GM23338 (cell line): ENCODE measurements around the gene NTM. TPM values are rescaled to one million over a fixed set of nuclear protein-coding genes. Genes with fewer than 3 reads are reported as not detected.

ENCODE experiments used
- ATAC-seq: fragments of 200-7000 bp; cut with Tn5 transposase; 3 replicates; pipeline ENCODE4 v1.9.1; 2020
- DNase-seq: peaks from one replicate; pipeline ENCODE4 v3.0.0-alpha.2; 2015; ENCODE audit warnings: low spot score
- H2AFZ ChIP-seq: fragments of 200-600 bp; sonication (generic); 2 replicates; pipeline ENCODE4 v1.8.0; 2016; ENCODE audit warnings: antibody characterized with exemption, mild to moderate bottlenecking, moderate library complexity
- H3F3A ChIP-seq: fragments of 200-600 bp; sonication (generic); replicated peaks from 2 replicates; pipeline ENCODE4 v1.8.0; 2017; ENCODE audit warnings: antibody characterized with exemption, mixed run types, low read depth
- H3K27ac ChIP-seq: fragments of 200-600 bp; sonication (generic); 2 replicates; pipeline ENCODE4 v1.6.1; 2016; ENCODE audit warnings: low read depth
- H3K27me3 ChIP-seq: fragments of 200-600 bp; sonication (generic); 2 replicates; pipeline ENCODE4 v1.8.0; 2016; ENCODE audit warnings: mild to moderate bottlenecking, mixed run types, moderate library complexity; ENCODE audit not compliant: insufficient read depth
- H3K36me3 ChIP-seq: fragments of 200-600 bp; sonication (generic); 2 replicates; pipeline ENCODE4 v1.8.0; 2016; ENCODE audit warnings: mild to moderate bottlenecking; ENCODE audit not compliant: insufficient read depth
- H3K4me1 ChIP-seq: fragments of 200-600 bp; sonication (generic); 2 replicates; pipeline ENCODE4 v1.8.0; 2016; ENCODE audit warnings: mild to moderate bottlenecking, moderate library complexity; ENCODE audit not compliant: insufficient read depth
- H3K4me2 ChIP-seq: fragments of 200-600 bp; sonication (generic); 2 replicates; pipeline ENCODE4 v1.7.1; 2017; ENCODE audit warnings: mixed run types
- H3K4me3 ChIP-seq: fragments of 200-600 bp; sonication (generic); 2 replicates; pipeline ENCODE4 v1.6.1; 2016; ENCODE audit warnings: mixed run types
- H3K79me2 ChIP-seq: fragments of 200-600 bp; sonication (generic); replicated peaks from 2 replicates; pipeline ENCODE4 v1.8.0; 2017; ENCODE audit warnings: mild to moderate bottlenecking; ENCODE audit not compliant: insufficient read depth
- H3K9me2 ChIP-seq: fragments of 200-600 bp; sonication (generic); 2 replicates; pipeline ENCODE4 v1.8.0; 2017; ENCODE audit not compliant: insufficient read depth
- H4K20me1 ChIP-seq: fragments of 200-600 bp; sonication (generic); replicated peaks from 2 replicates; pipeline ENCODE4 v1.8.0; 2017; ENCODE audit warnings: mild to moderate bottlenecking; ENCODE audit not compliant: insufficient read depth
- H3K27ac Mint-ChIP-seq: 2 replicates; pipeline ENCODE4 v1.8.0; 2020; ENCODE audit warnings: inconsistent platforms, mild to moderate bottlenecking, moderate library complexity, mixed read lengths
- H3K27me3 Mint-ChIP-seq: 3 replicates; pipeline ENCODE4 v1.8.0; 2022; ENCODE audit warnings: low read depth, mild to moderate bottlenecking, moderate library complexity, mixed read lengths, inconsistent platforms; ENCODE audit not compliant: insufficient read depth, poor library complexity
- H3K36me3 Mint-ChIP-seq: 3 replicates; pipeline ENCODE4 v1.8.0; 2021; ENCODE audit warnings: low read depth, mild to moderate bottlenecking, inconsistent platforms, moderate library complexity, mixed read lengths
- H3K4me1 Mint-ChIP-seq: 3 replicates; pipeline ENCODE4 v1.8.0; 2020; ENCODE audit warnings: mild to moderate bottlenecking, inconsistent platforms, mixed read lengths
- H3K4me3 Mint-ChIP-seq: 3 replicates; pipeline ENCODE4 v1.8.0; 2021; ENCODE audit warnings: moderate library complexity, mild to moderate bottlenecking, inconsistent platforms, mixed read lengths
- H3K9me3 Mint-ChIP-seq: 3 replicates; pipeline ENCODE4 v1.8.0; 2020; ENCODE audit warnings: moderate library complexity, mild to moderate bottlenecking, inconsistent platforms, mixed read lengths
- CREB1 ChIP-seq: fragments of 250-450 bp; sonication (Bioruptor Pico); IDR thresholded peaks from 2 replicates; pipeline ENCODE4 v1.5.0; 2020; ENCODE audit warnings: low read depth, mild to moderate bottlenecking, moderate library complexity
- CTCF ChIP-seq, 2 experiments: fragments of 200-600 bp in 1 of 2; sonication (generic) in 1 of 2; conservative IDR thresholded peaks; 2 replicates each; pipeline versions ENCODE4 v1.5.1 to v1.6.1; 2016 to 2017; ENCODE audit warnings: antibody characterized with exemption in 2 of 2, low read depth in 2 of 2, mild to moderate bottlenecking in 2 of 2, moderate library complexity in 1 of 2
- ETS1 ChIP-seq: IDR thresholded peaks from 2 replicates; pipeline ENCODE4 v1.6.1; 2016; ENCODE audit warnings: antibody characterized with exemption
- EZH2 ChIP-seq: fragments of 200-600 bp; sonication (generic); IDR thresholded peaks from one replicate; pipeline ENCODE4 v1.8.0; 2017; ENCODE audit warnings: antibody characterized with exemption, mild to moderate bottlenecking, low read depth; ENCODE audit not compliant: unreplicated experiment
- EZH2phosphoT487 ChIP-seq: fragments of 200-600 bp; sonication (generic); IDR thresholded peaks from one replicate; pipeline ENCODE4 v1.8.1; 2018; ENCODE audit warnings: antibody characterized with exemption; ENCODE audit not compliant: unreplicated experiment
- JUNB ChIP-seq: IDR thresholded peaks from one replicate; pipeline ENCODE4 v1.6.1; 2016; ENCODE audit warnings: antibody characterized with exemption; ENCODE audit not compliant: unreplicated experiment
- NANOG ChIP-seq: IDR thresholded peaks from 2 replicates; pipeline ENCODE4 v1.6.1; 2016; ENCODE audit warnings: antibody characterized with exemption, borderline replicate concordance
- POLR2AphosphoS5 ChIP-seq: IDR thresholded peaks from 2 replicates; pipeline ENCODE4 v1.6.1; 2016; ENCODE audit warnings: antibody characterized with exemption, low read depth
- REST ChIP-seq: IDR thresholded peaks from one replicate; pipeline ENCODE4 v1.6.1; 2018; ENCODE audit warnings: antibody characterized with exemption; ENCODE audit not compliant: unreplicated experiment
- STAT1 ChIP-seq: IDR thresholded peaks from one replicate; pipeline ENCODE4 v1.6.1; 2016; ENCODE audit warnings: antibody characterized with exemption; ENCODE audit not compliant: unreplicated experiment
- ZNF114 ChIP-seq: fragments of 250-450 bp; sonication (Bioruptor Pico); IDR thresholded peaks from 2 replicates; pipeline ENCODE4 v1.5.0; 2020; ENCODE audit warnings: mild to moderate bottlenecking, moderate library complexity
- ZNF331 ChIP-seq: fragments of 250-450 bp; sonication (Bioruptor Pico); IDR thresholded peaks from 2 replicates; pipeline ENCODE4 v1.5.0; 2020; ENCODE audit warnings: low read depth, mild to moderate bottlenecking, moderate library complexity
- ZNF462 ChIP-seq: fragments of 250-450 bp; sonication (Bioruptor Pico); IDR thresholded peaks from 2 replicates; pipeline ENCODE4 v1.5.0; 2020; ENCODE audit warnings: mild to moderate bottlenecking, moderate library complexity
- polyA plus RNA-seq: library from polyadenylated mRNA; unstranded; fragments of >200 nt; fragmentation: Nextera tagmentation; extraction: Ambion mirVana; gene quantifications from 2 replicates; pipeline ENCODE4 v1.2.1, GENCODE V29; 2016
- total RNA-seq: library from RNA; depleted of rRNA; stranded (reverse); fragments of >200 nt; shearing (Covaris generic); gene quantifications from 2 replicates; pipeline ENCODE4 v1.2.3, GENCODE V29; 2014

The NTM gene
- total and polyA plus RNA-seq, 2 experiments from 2014 or later = 10.6 to 14.6 TPM

GRCh38 chr11:131672191-131672590, 301.8 kb downstream of the NTM start:
- Histone ChIP-seq H3K4me1 (peaks cover 6% of the 10 kb centered on the region), H3K4me3 (no peak overlapping the region), H2AFZ (peak overlapping the region; percentile 53; the same call in 1 of the 2 replicates), H3K4me2 (no peak overlapping the region), H3K9me2 (no peaks in the 10 kb centered on the region), H3K79me2 (no peaks in the 10 kb centered on the region), H3K27me3 (no peaks in the 10 kb centered on the region), H3K27ac (no peak overlapping the region), H3K36me3 (no peaks in the 10 kb centered on the region), H3F3A (no peaks in the 10 kb centered on the region), H4K20me1 (no peaks in the 10 kb centered on the region)
- ATAC-seq (peak; percentile 22), DNase-seq (no peak)
- H3K4me3 Mint-ChIP-seq = no peak overlapping the region
- TF ChIP-seq EZH2phosphoT487 (no peak), ETS1 (no peak), POLR2AphosphoS5 (no peak), EZH2 (no peak), JUNB (no peak), ZNF114 (CRISPR knock-in tag) (no peak), CTCF (conservative IDR thresholded peaks at IDR 0.05; ENCODE audit: low read depth in 2 of 2) (no peak), REST (no peak), STAT1 (no peak), ZNF462 (CRISPR knock-in tag) (no peak), CREB1 (no peak), ZNF331 (CRISPR knock-in tag) (no peak), NANOG (no peak)
- H3K36me3 Mint-ChIP-seq = no peaks in the 10 kb centered on the region; the same call in 2 of the 3 replicates
- H3K27ac Mint-ChIP-seq = no peak overlapping the region
- H3K27me3 Mint-ChIP-seq = peaks cover 10% of the 10 kb centered on the region
- H3K9me3 Mint-ChIP-seq = no peaks in the 10 kb centered on the region
- peaks cover 23% of the 10 kb centered on the region for H3K4me1 Mint-ChIP-seq
